DMS53 (cell line): ENCODE data around the gene HNRNPDL.
"Not testable (repeated sequence)": the region's sequence is repeated elsewhere in the genome, so short reads cannot be mapped to it uniquely, and the experiment has no call there.

Experiments
- DNase-seq: peaks from one replicate; lab custom pipeline; 2025; lab: John Stamatoyannopoulos, UW

Gene HNRNPDL

DNA sequence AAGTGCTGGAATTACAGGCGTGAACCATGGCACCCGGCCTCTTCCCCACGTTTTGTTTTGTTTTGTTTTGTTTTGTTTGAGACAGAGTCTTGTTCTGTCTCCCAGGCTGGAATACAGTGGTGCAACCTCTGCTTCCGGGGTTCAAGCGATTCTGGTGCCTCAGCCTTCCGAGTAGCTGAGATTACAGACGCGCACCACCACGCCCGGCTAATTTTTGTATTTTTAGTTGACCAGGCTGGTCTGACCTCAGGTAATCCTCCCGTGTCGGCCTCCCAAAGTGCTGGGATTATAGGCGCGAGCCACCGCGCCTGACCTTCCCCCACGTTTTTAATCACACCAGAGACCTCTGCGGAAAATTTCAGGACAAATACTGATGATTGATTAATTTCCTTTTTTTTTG lies 2.3 kb upstream of the HNRNPDL start:
- no peak for DNase-seq

DNA sequence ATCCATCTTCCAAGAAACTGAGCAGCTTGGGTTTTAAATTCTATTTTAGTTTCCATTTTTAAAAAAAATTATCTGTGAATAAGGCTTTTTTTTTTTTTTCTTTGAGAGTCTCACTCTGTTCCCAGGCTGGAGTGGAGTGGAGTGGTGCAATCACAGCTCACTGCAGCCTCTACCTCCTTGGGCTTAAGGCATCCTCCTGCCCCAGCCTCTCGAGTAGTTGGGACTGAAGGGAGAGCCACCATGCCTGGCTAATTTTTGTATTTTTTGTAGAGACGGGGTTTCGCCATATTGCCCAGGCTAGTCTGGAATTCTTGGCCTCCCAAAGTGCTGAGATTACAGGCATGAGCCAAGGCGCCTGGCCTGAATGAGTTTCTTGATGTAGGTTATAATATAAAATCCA lies 1.6 kb upstream of the HNRNPDL start:
- peak; percentile 3 for DNase-seq

DNA sequence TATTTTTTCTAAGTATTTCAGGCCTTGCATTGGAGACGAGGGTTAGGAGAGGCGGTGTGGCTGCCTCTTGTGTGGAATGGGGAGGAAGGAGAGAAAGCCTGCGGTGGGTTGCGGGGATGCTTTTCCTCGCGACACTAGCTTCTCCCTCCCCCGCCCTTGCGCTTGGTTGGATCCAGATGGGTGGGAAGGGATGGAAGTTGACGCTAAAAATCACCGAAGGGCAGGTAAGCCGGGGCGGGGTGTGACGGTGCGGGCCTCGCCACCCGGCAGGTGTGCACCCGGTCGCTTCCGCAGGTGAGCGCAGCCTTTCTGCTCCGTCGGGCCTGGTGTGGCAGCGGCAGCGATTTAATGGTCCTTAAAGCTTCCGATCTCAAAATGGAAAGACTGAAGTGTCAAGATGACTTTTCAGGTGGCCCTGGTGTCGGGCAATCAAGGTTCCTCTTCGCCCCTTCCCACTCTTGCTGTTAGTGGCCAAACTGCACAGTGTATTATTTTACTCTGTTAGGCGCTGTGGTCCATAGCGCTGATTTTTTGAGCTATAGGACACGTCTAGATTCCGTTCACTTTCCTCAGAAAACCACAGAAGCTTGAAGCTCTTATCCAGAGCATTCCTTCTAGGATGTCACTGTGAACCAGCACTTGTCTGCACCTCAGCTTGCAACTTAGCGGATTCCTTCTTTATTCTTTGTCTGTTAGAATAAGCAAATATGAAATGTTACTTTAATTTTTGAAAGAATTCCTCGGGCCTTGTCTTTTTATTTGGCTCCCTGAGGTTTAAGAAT lies 893 bp upstream of the HNRNPDL start:
- peak; percentile 78 for DNase-seq

GRCh38 chr4:82429728-82430192 lies 502 bp downstream of the HNRNPDL start:
- DNase-seq = peak; percentile 92

- DNase-seq = peak; percentile 92
Observed at GRCh38 chr4:82428969-82429727, 1.1 kb downstream of the HNRNPDL start.

- no peak for DNase-seq
Observed at GRCh38 chr4:82428526-82428968, 1.7 kb downstream of the HNRNPDL start.

GRCh38 chr4:82425478-82425877 lies 4.8 kb downstream of the HNRNPDL start:
- no peak for DNase-seq

DNA sequence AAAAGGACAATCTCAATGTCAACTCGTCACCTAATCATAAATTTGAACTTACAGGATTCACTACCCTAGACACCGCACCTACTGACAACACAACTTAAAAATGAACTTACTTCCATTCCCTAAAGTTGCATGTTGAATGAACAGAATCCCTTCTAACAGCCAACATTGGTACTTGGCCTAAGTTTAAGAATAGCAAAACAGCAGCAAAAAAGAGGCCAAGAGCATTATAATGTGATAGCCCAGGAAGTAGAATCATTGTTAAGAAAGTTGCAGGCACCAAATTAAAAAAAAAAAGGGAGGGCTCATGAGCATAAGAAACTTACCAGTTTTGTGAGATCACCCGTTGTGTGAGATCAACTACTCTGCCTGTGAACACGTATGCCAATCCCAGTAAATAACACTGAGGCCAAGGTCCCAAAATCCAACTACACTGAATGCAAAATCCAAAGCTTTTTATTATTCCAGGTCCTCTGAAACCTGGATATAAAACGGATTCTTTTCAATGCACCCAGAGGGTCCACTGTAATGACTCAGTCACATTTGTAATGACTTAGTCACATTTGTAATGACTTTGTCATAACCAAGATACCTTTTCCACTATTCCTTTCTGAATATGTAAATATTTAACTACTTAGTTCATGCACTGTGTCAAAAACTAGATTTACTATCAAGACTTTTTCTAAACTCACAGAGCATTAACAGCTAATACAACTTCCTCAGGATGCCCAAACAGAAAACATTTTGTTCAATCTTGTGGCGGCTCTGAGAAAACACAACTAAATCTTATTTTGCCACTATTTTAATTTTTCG lies 6.8 kb downstream of the HNRNPDL start:
- DNase-seq = peak; percentile 53

DNA sequence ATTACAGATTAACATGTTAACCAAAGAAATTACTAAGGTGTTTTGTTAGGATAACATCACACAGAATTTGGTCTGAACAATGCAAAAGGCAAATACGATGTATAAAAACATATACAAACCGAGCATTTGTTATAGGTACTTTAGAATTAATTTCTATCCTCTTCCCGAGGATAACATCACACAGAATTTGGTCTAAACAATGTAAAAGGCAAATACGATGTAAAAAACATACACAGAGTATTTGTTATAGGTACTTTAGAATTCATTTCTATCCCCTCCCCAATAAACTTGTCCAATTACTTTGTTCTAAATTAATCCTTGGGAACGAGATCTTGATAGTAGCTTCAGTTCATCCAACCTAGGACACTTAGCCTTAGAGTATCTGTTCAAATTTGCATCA lies 7.6 kb downstream of the HNRNPDL start:
- DNase-seq = no peak

DNA sequence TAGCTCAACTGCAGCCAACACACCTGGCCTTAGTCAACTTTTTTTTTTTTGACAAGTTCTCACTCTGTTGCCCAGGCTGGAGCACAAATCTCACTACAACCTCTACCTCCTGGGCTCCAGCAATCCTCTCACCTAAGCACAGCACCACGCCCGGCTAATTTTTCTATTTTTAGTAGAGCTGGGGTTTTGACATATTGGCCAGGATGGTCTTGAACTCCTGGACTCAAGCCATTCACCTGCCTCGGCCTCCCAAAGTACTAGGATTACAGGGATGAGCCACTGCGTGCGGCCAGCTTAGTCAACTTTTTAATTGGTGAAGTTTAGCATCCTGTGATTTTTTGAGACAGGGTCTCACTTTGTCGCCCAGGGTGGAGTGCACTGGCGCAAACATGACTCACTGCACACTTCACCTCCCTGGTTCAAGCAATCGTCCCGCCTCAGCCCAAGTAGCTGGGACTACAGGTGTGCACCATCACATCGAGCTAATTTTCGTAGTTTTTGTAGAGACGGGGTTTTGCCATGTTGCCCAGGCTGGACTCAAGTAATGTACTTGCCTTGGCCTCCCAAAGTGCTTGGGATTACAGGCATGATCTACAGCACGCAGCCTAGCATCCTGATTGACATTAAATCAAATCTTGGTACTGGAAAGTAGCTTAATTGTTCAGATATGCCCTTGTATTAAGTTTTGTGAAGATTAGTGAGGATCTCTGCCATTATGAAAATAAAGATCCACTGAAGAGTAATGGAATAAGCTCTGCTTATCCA lies 8.3 kb downstream of the HNRNPDL start:
- DNase-seq = peak; percentile 67

DNA sequence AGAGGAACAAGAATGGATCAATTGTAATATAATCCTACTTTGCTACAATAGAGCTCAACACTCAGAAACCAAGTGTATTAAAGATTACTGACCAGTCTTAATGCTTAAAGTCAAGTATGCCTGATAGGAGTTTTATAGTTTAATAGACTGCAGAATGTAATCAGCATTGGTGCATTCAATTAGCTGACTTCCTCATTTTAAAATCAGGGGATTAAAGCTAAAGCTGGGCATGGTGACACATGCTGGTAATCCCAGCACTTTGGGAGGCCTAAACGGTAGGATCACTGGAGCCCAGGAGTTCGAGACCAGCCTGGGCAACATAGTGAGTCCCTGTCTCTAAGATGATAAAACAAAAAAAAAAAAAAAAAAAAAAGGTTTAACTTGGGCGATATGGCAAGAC lies 10.8 kb downstream of the HNRNPDL start:
- DNase-seq = no peak

DNA sequence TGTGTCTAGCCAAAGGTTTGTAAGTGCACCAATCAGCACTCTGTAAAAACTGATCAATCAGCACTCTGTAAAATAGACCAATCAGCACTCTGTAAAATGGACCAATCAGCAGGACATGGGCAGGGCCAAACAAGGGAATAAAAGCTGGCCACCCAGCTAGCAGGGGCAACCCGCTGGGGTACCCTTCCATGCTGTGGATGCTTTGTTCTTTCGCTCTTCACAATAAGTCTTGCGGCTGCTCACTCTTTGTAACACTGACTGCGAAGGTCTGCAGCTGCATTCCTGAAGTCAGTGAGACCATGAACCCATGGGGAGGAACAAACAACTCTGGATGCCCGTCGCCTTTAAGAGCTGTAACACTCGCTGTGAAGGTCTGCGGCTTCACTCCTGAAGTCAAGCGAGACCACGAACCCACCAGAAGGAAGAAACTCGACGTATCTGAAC lies 14.3 kb downstream of the HNRNPDL start:
- DNase-seq = no peak

- DNase-seq = not testable (repeated sequence)
Observed at GRCh38 chr4:82415061-82415460, 15.2 kb downstream of the HNRNPDL start.

- DNase-seq = no peak
Observed at GRCh38 chr4:82403725-82404124, 26.5 kb downstream of the HNRNPDL start.

DNA sequence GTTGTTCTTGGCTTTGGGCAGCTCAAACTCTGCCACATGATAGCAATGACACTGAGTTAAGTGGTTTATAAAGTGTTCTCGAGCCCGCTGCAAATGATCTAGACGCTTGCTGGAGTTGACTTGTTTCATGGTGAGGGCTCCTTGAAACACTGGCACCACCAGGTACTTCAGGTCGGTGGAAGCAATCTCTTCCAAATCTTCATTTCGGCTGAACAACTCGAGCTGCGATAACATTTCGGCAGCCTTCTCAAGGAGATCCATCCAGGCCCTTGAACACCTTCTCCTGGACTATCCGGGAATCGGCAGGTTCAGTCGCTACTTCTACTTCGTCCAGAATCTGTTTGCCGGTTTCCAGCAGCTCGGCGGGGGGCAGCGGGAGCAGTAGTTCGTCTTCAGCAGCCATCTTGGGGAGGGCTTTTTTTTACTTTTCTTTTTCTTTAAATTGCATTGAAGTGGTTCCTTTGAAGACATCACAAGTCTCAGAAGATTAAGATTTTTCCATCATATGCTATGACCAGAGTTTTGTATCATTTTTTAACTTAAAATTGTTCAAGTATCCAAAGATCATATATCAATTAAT lies 28.0 kb downstream of the HNRNPDL start:
- no peak for DNase-seq

DNA sequence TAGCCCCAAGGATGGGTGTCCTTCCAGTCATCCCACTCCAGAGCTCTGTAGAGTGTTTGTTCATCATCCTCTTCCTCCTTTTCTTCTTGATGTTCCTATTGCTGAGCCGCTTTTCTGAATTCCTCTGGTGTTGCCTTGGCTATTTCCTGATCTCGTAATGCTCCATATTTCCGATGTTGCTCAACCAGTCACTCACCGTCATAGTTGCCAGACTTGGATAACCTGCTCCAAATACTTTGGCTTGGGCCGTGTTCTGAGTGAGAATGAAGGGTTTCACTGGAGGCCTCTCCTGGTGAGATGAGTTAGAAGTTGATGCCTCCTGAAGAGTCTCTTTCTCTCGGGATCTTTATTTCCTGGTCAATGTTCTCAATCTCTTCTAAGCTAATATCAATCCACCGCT lies 28.7 kb downstream of the HNRNPDL start:
- DNase-seq = no peak

DNA sequence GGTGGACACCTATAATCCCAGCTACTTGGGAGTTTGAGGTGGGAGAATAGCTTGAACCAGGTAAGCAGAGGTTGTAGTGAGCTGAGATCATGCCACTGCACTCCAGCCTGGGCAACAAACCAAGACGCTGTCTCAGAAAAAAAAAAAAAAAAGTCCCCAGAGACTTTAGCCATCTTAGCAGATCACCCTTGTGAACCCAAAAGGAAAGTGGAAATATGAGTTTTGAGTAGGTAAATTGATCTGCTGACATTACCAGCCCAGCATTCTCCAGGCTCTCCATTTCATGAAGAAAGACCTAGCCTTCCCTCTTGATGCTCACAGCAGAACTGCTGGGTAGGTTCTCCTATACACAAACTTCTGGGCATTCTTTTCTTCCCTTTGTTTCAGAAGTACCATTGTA lies 32.0 kb downstream of the HNRNPDL start:
- no peak for DNase-seq

GRCh38 chr4:82397527-82397926 lies 32.7 kb downstream of the HNRNPDL start:
- no peak for DNase-seq

DNA sequence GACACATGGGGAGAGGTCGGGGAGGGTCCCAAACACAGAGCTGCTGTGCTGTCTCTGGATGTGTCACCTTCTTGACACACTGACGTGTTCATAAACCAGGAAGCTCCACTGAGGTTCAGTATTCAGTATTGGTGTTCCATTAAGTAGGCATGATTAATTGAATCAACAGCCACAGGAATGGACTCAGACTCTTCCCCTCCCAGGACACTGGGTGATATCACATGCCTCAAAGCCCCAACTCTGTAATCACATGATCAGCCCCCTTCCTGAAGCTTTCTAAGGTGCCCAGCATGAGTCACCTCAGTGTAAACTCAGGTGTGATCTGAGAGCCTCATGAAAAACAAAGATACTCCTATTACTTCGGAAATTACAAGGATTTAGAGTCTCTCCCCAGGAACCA lies 35.4 kb downstream of the HNRNPDL start:
- DNase-seq = peak; percentile 93

DNA sequence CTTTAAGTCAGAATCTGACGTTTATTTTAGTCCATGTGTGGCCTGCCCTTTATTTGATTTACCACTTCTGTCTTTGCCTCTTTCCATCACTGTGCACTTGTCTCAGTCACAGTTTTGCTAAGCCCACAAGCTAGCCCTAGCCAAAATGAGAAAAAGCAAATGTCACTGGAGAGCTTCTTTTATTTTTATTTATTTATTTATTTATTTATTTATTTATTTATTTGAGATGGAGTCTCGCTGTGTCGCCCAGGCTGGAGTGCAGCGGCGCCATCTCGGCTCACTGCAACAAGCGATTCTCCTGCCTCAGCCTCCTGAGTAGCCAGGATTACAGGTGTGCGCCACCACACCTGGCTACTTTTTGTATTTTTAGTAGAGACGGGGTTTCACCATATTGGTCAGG lies 40.2 kb downstream of the HNRNPDL start:
- DNase-seq = not testable (repeated sequence)

DNA sequence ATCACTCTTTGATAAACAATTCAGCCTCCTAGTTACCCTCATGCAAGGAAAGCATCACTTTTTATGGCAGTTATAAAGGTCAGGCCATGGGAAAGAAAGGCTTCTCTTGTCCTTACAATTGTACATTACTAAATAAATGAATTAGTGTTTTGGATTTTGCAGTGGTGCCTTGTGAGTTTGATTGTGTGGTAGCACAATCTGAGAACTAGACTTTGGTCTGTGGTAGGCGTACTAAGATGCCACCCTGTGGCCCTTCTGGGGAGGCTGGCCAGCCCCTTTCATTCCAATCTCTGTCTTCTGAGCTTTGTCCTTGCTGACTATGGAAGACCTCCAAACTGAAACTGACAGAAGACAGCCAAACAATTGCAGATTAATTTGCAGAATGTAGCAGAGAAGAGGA lies 41.9 kb downstream of the HNRNPDL start:
- DNase-seq = no peak
